Breast epithelium (tissue), 3 donors: ENCODE data around the gene DNAH8.

Experiments
- POLR2A ChIP-seq: fragments of 450-650 bp; IDR thresholded peaks from one replicate; pipeline ENCODE4 v1.6.1; 2016; ENCODE audit warnings: antibody characterized with exemption, mild to moderate bottlenecking, moderate library complexity
- POLR2AphosphoS5 ChIP-seq, 3 donors: sonication (generic); formaldehyde crosslinking; IDR thresholded peaks; one replicate each; pipeline ENCODE4 v1.6.1; 2017; ENCODE audit warnings: antibody characterized with exemption in 3 of 3

DNA sequence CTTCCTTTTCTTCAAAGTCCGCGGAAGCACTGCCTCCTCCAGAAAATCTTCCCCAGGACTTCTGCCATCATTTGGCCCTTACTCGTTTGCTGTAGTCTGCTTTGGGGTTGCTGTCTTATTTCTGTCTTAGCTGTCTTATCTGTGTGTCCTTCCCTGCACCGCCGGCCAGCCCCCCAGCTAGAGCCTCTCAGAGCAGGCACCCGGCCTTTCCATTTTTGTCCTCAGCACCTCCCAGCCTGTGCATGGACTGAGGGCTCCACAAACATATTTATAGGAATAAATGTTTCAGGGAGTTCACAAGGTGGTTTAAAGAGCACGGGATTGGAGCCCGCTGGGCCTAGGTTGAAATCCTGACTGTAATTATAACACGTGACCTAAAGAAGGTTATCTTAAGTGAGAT lies 341.6 kb downstream of the DNAH8 start:
- TF ChIP-seq POLR2AphosphoS5 (IDR thresholded peaks at IDR 0.05) (no peak), POLR2A (no peak)
